Measurements from ENCODE around the gene ALAS1.

Gene ALAS1

GRCh38 chr3:52237657-52238172 is 39.8 kb downstream of the ALAS1 start:
- DNase-seq, result no peak

GRCh38 chr3:52238193-52238760 is 40.3 kb downstream of the ALAS1 start:
- no peak for DNase-seq

GRCh38 chr3:52238761-52239701 is 41.1 kb downstream of the ALAS1 start, which contains the start of gene TWF2:
TWF2 (minus strand) TSS chr3:52239158; CDS start chr3:52239016, 142 bp downstream.
- DNase-seq, result no peak

GRCh38 chr3:52240059-52240885 is 42.3 kb downstream of the ALAS1 start:
- peak; percentile 36 for DNase-seq

- DNase-seq, result no peak
Measured at GRCh38 chr3:52240886-52241370, 43.0 kb downstream of the ALAS1 start.

- no peak for DNase-seq
Measured at GRCh38 chr3:52242039-52242438, 44.1 kb downstream of the ALAS1 start.

- DNase-seq, result no peak
Measured at GRCh38 chr3:52243791-52244628, 46.0 kb downstream of the ALAS1 start.

- no peak for DNase-seq
Measured at GRCh38 chr3:52245322-52246263, 47.6 kb downstream of the ALAS1 start, which contains the start of gene PPM1M. PPM1M (plus strand) TSS chr3:52245759; CDS start chr3:52245825, 66 bp downstream.

GRCh38 chr3:52246264-52246620 is 48.3 kb downstream of the ALAS1 start:
- no peak for DNase-seq

- no peak for DNase-seq
Measured at GRCh38 chr3:52246728-52247408, 48.9 kb downstream of the ALAS1 start.

- no peak for DNase-seq
Measured at GRCh38 chr3:52247409-52248164, 49.6 kb downstream of the ALAS1 start.

GRCh38 chr3:52248165-52248541 is 50.2 kb downstream of the ALAS1 start:
- DNase-seq, result no peak

GRCh38 chr3:52248816-52249547 is 51.0 kb downstream of the ALAS1 start:
- DNase-seq, result no peak

- DNase-seq, result no peak
Measured at GRCh38 chr3:52249683-52250082, 51.7 kb downstream of the ALAS1 start.

- DNase-seq, result no peak
Measured at GRCh38 chr3:52250122-52250521, 52.2 kb downstream of the ALAS1 start.

- no peak for DNase-seq
Measured at GRCh38 chr3:52253314-52254304, 55.6 kb downstream of the ALAS1 start.

GRCh38 chr3:52254608-52255007 is 56.6 kb downstream of the ALAS1 start:
- DNase-seq, result no peak
